PC-3 (cell line): ENCODE measurements around the gene BPHL.

Experiments used
- EZH2 ChIP-seq: fragments of 300-600 bp; sonication (generic); IDR thresholded peaks from one replicate; pipeline ENCODE4 v1.6.1; 2017; ENCODE audit warnings: antibody characterized with exemption, mild to moderate bottlenecking, low read length; ENCODE audit not compliant: unreplicated experiment
- EZH2phosphoT487 ChIP-seq: fragments of 300-600 bp; sonication (generic); IDR thresholded peaks from 2 replicates; pipeline ENCODE4 v1.6.1; 2018; ENCODE audit warnings: mild to moderate bottlenecking, antibody characterized with exemption, low read length, borderline replicate concordance

DNA sequence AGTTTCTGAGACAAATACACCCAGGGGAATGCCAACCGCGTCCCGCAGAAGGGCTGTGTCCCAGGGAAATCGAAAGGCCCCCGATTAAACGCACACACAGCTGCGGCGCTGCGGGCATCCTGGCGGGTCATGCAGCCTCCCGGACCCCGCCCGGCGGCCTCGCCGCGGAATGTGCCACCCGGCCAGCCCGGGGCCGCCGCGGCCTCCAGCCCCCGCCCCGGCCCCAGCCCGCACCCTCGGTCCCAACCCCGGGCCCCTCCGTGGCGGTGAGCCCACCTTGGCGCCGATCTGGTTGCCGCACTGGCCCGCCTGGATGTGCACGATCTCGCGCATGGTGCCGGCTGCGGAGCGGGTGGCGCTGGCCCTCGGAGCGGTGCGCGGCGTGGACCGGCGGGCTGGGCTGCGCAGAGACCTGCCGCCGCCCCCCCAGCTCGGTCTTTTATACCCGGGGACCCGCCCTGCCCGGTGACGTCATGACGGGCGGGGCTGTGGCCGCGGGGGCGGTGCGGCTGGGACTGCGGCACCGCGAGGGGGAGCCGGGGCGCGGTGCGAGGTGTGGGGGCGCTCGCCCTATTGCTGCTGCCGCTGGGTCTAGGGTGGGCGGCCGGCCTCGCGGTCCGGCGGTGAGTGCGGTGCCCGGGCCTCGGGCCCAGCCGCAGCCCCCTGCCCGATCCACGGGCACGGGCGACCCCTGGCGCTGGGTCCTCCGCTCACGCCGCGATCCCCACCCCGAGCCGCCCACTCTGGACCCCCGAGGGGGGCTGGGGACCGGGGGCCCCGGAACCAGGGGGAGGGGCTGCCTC lies 38.8 kb downstream of the BPHL start, which contains the start of gene TUBB2A:
- TF ChIP-seq EZH2 (no peak), EZH2phosphoT487 (no peak)
